ENCODE results near the gene MICALL2.
"Not testable (repeated sequence)": the region's sequence is repeated elsewhere in the genome, so short reads cannot be mapped to it uniquely, and the experiment has no call there.

MICALL2 gene

DNA sequence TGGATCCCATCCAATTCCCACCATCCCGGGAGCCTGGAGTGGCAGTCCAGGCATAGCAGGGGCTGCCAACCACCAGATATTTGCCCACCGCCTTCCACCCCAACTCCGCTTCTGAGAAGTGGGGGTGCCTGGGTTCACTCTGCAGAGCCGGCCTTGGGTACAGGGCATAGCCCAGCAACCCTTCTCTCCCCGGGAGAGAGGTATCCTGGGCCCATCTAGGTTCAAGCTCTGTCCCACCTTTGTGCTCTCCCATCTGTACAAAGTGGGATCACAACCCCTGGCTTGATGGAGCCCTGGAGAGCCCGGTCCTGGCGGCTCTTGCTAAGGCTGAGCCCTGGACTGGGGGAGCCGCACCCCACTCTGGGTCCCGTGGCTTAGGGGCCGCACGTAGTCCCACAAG, 12.2 kb downstream of the MICALL2 start:
- DNase-seq: no peak

DNA sequence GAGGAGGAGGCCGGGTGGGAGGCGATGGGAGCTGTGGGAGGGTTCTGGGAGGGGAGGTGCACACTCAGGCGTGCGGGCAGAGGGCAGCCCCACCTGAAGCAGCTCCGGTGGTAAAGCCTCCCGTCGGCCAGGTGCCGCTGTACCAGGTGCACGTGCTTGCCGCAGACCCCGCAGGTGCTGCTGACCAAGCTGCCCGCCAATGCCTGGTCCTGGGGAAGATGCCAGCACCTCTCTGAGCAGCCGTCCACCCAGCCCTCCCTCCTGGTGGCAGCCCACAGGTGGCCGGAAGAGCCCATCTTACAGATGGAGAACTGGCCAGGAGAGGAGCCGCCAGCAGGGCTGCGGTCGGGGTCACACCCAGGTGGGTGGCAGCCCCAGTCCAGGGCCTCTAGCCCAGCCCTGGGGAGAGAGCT, 12.6 kb downstream of the MICALL2 start:
- DNase-seq: no peak

DNA sequence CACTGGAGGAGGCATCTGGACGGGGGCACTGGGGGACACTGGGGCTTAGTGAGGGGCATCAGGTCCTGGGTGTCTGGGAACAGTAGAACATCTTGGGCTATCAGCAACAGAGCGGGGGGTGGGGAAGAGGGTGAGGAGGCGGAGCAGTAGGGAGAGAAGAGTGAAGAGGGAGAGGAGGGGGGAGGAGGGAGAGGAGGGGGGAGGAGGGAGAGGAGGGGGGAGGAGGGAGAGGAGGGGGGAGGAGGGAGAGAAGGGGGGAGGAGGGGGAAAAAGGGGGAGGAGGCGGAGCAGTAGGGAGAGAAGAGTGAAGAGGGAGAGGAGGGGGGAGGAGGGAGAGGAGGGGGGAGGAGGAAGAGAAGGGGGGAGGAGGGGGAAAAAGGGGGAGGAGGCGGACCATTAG, 13.2 kb downstream of the MICALL2 start:
- not testable (repeated sequence) for DNase-seq

DNA sequence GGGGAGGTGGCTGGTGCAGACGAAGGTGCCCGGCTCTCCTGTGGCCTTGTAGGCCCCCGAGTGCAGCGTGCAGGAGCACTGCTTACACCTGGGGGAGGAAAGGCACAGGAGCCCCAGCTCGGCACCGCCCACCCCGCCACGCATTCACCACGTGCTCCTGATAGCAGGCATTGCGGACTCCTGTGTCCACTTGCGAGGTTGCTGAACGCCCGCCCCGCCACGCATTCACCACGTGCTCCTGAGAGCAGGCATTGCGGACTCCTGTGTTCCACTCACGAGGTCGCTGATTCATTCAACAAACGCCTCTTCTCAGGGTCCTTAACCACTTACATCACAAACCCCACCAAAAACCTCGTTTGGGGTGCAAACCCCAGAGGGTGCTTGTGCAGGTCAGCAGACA, 13.9 kb downstream of the MICALL2 start:
- DNase-seq: no peak

DNA sequence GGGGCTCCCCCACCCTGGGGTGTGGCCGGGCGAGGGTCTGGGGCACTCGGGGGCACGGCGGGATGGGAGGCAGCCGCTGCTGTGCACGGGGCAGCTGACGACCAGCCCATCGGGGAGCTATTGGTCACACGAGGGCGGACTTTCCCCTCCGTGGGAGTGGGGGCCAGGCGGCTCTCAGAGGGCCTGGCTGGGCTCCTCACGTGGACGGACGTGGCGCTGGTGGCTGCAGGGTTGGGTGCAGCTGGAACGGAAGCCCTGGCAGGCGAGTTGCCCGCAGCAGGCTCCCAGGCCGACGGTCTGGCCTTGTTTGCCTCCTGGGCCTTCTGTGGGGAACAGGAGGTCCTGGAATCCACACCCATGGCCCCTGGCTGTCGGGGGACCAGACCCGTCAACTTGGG, 14.3 kb downstream of the MICALL2 start:
- no peak for DNase-seq

DNA sequence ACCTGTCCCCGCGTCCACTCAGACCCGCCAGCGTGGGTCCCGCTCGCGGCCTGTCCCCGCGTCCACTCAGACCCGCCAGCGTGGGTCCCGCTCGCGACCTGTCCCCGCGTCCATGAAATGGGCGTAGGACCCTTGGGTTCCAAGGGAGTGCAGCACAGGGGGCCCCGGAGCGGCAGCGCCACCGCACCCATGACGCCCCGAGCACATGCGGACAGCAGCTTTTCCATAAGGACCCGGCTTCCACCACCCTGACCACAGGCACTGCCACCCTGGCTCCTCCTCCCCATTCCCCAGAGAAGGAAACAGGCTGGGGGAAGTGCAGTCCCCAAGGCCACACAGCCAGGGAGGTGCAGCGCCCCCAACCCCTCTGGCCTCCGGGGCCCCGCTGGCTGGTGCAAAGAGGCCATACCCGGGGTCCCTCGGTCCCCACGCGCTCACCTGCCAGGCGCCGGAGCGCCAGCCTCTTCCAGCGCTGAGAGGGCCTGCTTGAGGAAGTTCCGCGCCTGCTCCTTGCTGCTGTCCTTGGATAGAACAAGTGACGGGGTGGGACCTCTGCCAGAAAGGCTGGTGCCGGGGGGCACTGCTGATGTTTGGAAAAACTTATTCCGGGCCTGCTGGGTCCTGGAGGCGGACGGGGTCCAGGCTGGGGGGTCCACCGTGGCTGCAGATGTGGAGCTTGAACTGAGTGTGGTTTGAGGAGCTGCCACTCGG, 14.9 kb downstream of the MICALL2 start:
- no peak for DNase-seq

DNA sequence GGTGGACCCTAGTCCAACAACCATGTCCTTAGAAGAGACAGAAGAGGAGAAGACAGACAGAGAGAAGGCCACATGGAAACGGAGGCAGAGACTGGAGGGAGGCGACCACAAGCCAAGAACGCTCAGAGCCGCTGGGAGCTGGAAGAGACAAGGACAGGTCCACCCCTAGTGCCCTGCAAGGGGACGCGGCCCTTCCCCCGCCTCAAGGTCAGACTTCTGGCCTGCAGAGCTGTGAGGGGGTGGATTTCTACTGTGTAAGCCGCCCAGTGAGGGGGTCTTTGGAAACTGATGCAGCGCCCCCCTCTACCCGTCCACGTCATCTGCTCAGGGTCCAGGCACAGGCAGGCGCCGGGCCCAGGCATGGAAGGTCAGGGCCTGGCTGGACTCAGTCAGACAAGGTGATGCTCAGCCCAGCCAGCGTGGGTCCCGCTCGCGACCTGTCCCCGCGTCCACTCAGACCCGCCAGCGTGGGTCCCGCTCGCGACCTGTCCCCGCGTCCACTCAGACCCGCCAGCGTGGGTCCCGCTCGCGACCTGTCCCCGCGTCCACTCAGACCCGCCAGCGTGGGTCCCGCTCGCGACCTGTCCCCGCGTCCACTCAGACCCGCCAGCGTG, 15.6 kb downstream of the MICALL2 start:
- DNase-seq: not testable (repeated sequence)

DNA sequence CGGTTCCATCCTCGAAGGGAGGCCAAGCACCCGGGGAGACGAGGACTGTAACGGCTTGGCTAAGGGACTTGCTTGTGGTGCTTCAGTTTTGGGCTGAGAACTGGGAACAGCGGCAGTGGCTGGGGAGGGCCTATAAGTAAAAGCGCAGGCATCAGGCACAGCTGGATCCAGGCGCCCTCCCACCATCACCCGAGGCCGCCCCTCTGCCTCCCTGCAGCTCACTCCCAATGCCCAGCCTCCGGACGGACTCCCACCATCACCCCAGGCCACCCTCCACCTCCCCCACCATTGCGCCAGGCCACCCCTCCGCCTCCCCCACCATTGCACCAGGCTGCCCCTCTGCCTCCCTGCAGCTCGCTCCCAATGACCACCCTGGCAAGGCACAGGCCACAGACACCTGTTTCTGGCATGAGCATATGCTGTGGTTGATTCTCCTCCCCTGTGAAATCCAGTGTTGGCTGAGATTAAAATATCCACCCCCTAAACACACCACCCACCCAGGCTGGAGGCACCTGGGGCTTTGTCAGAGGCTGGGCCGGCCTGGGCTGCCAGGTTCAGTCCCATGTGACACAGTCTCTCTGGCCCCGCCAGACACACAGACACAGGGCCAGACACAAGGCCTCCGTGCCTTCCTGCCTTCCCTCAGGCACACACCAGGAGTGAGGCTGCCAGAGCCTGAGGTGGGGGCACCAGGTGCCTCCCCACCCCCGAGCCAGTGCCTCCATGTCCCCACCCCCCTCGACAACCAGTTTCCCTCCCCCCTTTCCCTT, 16.7 kb downstream of the MICALL2 start:
- DNase-seq: no peak

DNA sequence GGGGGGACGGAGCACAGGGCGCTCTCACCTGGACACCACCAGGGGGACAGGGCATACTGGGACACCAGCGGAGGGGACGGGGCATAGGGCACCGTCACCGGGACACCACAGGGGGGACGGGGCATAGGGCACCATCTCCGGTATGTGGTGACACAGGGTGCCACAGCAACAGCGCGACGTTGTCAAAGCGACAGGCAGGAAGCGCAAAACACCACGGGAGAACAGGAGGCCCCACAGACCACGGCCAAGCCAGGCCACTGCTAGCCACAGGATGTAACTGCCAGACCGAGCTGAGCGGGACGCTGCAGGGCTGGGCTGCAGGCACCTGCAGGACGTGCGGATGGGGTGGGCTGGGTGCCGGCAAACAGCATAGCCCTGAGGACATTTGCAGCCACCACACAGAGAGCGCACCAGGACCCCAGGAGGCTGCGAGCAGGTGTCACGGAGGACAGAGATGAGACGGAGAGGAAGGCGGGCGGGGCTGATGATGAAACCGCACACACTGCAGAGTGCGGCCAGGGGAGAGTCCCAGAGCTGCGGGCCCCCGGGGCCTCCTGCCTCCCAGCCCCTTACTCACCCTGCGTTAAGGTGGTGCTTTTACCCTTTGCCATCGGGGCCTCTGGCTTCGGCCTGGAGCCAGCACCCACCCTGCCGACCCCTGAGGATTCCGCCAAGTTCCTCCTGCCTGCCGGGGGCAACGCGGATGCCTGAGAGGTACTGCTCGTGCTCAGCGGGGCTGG, 17.5 kb downstream of the MICALL2 start:
- no peak for DNase-seq

DNA sequence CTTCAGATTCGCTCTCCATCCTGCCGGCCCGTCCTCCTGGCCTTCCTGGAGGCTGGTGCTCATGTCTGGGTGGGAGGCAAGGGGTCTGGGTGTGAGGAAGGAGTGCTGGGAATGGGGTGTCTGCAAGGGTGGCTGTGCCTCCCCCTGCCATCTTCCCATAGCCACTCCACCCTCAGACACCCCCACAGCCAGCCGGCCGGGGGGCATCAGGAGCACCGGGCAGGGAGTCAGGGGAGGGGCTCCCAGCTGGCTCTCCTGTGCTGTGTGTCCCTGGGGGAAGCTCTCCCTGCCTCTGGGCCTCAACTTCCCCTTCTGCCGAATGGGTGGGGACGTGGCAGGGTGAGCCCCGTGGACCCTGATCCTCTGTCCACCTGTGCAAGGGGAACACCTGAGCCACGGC, 18.6 kb downstream of the MICALL2 start:
- no peak for DNase-seq

DNA sequence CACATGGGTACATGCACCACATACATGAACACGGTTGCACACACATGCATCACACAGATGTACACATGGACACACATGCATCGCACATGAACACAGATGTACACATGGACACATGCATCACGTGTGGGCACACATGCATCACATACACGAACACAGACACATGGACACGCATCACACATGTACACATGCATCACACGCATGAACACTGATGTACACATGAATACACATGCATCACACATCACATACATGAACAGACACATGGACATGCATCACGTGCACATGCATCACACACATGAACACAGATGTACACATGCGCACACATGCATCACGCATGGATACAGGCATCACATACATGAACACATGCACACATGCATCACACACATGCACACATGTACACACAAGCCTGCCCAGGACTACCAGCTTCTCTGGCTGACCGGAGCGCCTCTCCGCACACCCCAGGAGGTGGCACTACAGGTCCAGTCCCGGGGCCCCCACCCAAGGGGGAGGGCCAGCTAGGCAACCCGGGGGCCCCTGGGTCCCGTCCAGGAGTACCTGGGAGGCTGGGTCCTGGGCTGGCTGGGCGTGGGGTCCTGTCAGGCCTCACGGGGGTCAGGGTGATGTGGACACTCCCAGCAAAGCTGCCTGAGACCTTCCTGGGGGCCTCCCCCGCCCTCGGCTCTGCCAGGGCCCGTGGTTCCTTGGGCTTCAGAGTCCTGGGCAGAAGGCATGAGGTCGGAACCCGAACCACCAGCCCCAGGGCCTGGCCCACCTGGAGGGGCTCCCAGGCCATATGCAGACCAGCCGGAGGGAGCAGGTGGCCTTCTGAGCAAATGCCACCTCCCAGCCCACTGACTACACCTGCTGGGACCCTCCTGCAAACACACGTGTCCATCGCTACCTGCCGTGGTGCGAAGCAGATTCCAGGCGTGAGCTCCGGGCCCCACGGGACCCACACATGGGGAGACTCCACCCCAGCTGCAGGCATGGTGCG, 19.6 kb downstream of the MICALL2 start:
- no peak for DNase-seq

DNA sequence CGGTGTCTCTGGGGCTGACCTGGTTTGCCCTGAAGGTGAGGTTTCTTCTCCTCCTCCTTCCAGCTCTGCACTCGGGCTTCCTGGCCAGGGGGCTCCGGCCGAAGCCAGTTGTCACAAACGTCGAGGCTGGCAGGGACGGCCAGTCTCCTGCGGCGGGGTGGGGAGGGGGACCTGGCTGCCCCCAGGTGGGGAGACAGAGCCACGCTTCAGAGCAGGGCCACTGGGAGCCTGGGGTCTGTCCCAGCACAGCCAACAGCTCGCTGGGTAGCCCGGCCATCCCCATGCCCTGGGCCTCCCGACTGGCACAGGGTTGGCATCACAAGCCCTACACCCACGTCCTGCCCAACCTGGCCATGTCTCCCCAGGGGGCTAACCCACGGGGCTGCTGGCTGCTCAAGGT, 20.4 kb downstream of the MICALL2 start:
- DNase-seq: no peak

DNA sequence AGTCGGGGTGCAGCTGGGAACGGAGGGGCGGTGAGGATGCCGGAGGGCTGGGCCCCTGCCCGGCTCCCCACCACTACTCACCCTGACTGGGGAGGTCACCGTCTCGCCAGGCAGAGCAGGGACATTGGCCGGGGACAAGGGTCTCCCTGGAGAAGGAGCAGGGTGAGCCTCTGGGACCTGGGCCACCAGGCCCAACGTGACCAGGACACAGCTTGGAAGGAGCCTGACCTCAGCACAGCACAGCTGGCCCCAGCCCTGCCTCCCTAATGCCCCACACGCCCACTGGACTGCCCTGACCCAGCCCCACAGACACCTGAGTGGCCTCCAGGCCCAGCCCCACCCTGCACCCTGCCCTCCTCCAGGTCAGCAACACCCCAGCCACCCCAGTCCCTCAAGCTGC, 21.1 kb downstream of the MICALL2 start:
- DNase-seq: no peak

DNA sequence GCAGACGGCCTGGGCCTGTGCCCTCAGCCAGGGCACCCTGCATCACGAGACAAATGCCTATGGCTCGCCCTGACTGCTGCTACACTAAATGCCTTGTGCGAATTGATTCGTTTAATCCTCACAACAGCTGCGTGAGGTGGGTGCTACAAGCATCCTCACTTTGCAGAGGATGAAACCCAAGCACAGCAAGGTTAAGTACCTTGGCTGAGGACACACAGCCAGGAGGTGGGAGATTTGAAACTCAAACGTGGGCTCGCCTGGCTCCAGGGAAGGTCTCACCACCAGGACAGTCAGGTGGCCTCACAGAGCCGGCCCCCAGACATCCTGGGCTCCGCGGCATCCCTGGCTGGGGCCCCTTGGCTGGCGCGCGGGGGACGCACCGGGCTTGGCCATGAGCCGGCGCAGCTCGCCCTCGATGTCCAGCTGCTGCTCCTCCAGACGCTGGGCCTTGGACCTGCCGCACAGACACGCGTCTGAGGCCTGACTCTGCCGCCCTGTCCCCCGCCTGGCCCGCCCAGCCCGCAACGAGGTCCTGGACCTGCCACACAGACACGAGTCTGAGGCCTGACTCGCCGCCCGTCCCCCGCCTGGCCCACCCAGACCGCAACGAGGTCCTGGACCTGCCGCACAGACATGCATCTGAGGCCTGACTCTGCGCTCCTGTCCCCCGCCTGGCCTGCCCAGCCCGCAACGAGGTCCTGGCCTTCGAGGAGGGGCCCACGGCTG, 22.0 kb downstream of the MICALL2 start:
- DNase-seq: no peak

DNA sequence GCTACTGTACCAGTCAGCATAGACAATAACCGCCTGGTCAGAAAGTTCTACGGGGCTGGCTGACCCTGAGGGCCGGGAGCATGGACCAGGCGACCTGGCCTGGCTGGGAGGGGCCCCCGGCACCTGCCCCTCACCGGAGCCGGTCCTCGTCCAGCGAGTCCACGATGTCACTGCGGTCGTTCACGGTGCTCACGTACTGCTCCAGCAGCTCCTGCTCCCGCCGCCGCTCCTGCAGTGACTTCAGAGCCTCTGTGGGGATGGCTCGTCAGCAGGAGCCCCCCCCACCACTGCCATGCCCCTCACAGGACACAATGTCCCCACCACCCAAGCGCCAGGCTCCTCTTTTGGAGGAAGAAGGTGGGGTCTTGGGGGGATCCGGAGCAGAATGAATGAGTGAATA, 22.7 kb downstream of the MICALL2 start:
- no peak for DNase-seq

DNA sequence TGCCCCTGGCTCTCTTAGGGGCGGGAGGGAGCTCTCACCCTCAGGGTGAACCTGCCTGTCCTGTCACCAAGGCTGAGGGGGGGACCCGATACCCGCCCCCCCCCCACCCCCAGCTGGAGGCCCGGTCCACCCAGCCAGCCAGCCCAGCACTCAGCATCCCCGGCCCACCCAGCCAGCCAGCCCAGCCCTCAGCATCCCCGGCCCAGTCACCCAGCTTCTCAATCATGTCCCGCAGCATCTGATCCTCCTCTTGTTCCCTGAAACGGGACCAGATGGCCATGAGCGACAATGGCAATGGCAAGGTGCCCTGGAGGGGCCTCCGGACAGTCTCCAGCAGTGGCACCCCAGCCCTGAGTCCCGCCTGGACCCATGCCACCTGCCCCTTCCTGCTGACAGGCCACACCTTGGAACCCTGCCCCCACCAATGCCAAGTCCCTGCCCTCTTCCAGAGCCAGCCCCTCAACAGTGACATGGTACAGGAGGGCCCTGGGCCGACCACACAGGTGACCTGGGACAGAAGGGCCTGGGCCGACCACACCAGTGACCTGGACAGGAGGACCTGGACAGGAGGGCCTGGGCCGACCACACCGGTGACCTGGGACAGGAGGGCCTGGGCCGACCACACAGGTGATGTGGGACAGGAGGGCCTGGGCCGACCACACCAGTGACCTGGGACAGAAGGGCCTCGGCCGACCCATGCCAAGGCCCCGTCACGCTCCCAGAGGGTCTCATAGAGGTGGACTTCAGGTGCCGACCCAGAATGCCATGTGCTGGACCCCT, 24.2 kb downstream of the MICALL2 start:
- no peak for DNase-seq

DNA sequence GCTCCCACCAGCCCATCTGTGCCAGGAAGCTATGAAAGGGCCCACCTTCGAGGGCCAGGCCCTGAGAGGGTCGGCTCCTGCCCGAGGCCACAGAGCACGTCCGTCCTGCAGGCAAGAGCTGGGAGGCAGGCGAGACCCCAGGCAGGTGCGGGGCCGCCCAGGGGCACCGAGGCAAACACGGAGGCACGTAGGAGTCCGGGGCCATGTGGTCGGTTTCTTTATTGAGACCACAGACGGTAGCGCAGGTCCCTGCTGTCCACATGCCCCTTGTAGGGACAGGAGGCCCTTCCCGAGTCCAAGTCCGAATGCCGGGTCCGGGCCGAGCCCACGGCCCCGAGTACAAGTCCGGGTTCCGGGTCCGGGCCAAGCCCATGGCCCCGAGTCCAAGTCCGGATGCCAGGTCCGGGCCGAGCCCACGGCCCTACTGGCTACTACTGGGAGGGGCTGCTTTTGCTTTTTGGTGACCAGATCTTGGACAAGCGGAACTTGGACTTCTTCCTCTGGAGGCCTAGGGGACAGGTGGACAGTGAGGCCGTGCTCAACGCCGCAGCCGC, 25.0 kb downstream of the MICALL2 start:
- no peak for DNase-seq

DNA sequence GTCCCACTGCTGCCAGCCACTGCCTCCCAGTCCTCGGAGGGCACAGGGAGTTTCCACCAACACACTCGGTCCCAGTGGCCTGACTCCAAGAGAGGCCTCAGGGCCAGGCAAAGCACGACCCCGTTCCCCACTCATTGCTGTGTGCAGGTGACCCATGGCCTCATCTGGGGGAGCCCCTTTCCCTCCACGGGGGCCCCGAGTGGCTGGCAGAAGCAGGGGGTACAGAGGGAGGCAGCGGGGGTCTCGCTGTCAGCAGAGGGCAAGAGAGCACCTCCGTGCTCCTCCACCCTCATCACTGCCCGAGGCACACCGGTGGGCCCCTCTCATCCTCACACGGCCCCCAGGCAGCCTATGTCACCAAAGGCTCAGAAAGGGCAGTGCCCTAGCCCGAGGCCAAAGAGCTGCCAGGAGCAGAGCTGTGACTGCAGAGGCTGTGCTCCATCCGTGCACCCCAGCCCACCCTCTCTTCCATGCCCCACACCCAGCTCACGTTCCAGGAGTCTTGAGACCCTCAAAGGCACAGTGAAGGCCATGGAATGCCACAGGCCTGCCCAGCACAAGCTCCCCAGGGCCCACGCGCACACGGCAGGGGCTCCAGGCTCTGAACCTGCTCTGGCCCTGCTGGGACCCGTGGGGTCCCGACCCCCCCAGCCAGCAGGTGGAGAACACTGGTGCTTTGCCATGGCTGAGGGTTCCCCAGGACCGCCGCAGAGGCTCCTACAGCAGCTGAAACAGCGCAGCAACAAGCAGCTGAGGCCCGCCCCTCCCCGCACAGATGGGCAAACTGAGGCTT, 25.9 kb downstream of the MICALL2 start:
- DNase-seq: no peak

DNA sequence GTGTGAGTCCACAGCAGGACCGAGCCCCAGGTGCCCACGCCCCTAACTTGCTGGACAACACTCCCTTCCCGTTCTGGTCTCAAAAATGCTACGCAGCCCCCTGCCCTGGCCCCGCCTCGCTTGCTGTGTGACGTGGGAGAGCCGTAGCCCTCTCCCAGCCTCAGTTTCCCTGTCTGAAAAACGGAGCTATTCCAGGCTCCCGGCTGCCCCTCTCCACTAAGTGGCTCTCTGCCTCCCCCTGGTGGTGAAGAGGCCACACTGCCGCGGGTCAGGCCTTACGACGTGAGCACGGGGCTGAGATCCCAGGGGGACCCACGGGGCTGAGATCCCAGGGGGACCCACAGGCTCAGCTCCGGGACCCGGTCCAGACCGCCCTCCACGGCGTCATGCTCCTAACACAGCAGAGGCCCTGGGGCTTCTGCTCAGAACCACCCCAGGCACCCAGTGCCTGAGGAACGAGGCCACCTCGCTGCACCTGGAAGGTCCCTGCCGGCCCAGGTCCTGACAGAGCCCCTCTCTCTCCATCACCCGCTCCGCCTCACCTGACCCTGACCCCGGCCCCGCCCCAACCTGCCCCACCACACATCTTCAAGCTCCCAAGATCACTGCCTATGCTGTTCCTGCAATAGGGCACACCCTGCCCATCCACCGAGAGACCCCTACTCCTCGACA, 26.7 kb downstream of the MICALL2 start:
- DNase-seq: no peak
